ENCODE data around the gene CDH16.

DNA sequence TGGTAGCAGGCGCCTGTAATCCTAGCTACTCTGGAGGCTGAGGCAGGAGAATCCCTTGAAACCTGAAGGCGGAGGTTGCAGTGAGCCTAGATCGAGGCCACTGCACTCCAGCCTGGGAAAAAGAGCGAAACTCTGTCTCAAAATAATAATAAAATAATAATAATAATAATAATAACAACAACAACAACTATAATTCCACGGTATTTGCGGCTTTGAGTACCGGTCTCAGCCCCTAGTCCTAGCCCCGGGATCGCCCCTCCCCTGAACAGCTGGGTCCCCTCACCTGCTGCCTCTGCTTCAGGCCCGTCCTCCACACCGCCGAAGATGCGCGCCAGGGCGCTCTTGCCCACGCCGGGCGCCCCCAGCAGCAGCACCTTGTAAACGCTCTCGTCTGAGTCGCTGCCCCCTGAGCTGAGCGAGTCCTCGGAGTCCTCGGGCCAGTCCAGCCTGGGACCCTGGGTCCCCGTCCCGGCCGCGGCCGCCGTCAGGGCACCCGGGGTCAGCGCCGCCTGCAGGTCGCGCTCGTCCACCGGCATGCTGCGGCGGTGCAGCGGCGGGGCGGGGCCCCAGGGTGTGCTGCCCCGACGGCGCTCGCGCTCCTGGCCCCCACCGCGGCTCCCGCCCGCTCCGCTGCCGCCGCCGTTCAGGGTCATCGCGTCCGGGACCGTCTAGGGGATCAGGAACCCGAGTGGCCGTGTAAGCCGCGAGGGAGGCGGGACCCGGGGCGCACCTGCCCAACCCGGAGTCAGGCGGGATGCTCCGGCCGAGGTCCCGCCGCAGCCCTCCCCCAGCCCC is 6.0 kb upstream of the CDH16 start:
- TF ChIP-seq, protein P1, sequence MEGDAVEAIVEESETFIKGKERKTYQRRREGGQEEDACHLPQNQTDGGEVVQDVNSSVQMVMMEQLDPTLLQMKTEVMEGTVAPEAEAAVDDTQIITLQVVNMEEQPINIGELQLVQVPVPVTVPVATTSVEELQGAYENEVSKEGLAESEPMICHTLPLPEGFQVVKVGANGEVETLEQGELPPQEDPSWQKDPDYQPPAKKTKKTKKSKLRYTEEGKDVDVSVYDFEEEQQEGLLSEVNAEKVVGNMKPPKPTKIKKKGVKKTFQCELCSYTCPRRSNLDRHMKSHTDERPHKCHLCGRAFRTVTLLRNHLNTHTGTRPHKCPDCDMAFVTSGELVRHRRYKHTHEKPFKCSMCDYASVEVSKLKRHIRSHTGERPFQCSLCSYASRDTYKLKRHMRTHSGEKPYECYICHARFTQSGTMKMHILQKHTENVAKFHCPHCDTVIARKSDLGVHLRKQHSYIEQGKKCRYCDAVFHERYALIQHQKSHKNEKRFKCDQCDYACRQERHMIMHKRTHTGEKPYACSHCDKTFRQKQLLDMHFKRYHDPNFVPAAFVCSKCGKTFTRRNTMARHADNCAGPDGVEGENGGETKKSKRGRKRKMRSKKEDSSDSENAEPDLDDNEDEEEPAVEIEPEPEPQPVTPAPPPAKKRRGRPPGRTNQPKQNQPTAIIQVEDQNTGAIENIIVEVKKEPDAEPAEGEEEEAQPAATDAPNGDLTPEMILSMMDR (IDR thresholded peaks at IDR 0.05): peak; percentile 42 to 68 (median 44)
- TF ChIP-seq POLR2A (IDR thresholded peaks at IDR 0.05): no peak
- no peak for TF ChIP-seq EP300 (IDR thresholded peaks at IDR 0.05; ENCODE audit: low read depth)
